Non-pigmented ciliary epithelial cell (primary cell): ENCODE data around the gene NDUFB10.

ENCODE experiments used
- DNase-seq: peaks from one replicate; pipeline ENCODE4 v3.0.0-alpha.2; 2010; ENCODE audit warnings: low read depth

NDUFB10 gene

DNA sequence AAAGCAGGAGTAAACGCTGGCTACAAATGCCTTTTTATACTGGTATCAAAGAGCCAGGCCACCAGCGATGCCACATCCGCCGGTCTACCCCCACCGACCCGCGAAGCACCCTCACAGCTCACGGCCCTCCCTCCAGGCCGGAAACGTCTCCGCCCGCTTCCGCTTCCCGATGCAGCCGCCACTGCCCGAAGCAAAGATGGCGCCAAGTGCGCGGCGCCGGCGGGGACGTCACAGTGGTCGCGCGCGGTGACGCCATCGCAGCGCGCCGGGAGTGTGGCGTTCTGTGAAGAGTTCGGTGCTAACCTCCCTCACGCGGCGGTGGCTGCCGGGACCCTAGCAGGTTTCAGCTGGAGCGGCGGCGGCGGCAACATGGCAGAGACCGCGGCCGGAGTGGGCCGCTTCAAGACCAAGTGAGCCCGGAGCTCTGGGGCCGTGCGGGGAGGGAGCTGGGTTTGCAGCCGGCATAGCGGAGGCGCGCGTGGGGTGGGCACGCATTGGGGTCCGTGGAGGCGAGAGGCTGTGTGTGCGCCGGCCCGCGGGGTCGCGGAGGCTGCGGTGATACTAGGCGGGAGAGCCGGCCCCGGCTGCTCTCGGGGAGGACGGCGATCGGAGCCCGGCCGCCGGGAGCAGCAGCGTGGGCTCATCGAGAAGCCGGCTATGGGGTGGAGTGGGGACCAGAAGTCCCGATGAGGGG is 12.6 kb downstream of the NDUFB10 start, which contains the start of gene TBL3:
Gene TBL3 (plus strand): TSS at position 258 of the 694 bp plus-strand sequence. CDS start 112 bp downstream, at position 370.
- peak; percentile 62 for DNase-seq

DNA sequence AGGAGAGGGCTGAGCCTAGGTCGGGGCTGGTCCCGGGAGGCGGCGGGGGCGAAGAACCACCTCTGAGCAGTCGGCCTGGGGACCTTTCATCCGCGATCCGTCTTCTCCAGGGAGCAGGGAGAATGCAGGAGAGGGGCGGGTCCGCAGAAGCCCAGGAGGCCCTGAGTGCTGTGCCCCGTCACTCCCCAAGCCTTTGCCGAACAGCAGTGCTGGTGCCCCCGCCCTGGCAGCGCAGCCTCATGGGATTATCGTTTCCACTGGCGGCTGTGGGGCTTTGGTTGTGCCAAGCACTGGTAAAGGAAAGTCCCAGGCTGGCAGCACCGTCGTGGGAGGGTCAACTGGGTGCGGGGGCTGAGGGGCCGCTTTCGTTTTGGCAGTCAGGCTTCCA is 13.1 kb downstream of the NDUFB10 start:
- DNase-seq: no peak

DNA sequence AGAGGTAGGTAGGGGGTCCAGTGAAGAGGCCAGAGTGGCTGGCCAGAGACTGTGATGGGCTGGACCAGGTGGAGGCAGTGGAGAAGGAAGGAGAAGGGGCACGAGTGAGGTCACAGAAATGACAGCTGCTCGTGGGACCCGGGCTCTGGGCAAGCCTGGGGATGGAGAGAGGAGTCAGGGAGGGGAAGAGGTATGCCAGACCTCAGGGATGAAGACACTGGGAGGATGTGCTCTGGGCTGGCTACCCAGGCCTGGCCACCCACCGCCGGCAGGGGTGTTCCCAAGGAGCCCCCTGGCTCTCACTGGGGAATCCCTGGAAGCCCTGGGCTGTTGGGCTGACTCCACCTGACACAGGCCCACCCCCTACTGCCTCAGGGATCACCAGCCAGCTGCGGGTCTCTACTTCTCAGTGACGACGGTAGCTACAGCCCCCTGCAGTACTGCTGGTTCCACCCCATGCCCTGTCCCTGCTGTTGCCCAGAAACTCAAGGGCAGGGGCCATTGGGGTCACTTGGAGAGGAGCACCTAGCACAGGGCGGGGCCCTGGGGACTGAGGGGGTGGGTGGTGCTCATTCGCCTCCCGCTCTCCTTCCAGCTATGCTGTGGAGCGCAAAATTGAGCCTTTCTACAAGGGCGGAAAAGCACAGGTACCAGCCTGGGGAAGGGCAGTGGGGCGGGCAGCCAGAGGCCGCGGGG is 14.3 kb downstream of the NDUFB10 start:
- no peak for DNase-seq

DNA sequence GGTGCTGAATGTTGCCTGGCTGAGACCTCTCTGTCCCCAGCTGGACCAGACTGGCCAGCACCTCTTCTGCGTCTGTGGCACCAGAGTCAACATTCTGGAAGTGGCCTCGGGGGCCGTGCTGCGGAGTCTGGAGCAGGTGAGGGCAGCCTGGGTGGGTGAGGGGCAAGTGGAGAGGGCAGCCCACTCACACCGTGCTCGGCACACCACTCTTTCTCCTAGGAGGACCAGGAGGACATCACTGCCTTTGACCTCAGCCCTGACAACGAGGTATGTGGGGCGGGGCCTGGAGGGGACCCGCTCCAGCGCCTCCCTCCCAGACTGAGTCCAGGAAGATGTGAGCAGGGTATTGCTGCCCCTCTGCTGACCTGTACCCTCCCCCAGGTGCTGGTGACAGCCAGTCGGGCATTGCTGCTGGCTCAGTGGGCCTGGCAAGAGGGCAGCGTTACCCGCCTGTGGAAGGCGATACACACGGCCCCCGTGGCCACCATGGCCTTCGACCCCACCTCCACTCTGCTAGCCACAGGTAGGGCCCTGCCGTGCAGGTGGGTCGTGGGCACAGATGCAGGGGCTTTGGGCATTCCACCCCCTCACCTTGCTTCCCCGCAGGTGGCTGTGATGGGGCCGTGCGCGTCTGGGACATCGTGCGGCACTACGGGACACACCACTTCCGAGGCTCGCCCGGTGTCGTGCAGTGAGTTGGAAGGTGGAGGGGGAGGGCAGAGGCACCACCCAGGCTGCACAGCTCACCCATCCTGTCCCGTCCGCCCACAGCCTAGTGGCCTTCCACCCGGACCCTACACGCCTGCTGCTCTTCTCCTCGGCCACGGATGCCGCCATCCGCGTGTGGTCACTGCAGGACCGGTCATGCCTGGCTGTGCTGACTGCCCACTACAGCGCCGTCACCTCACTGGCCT is 15.1 kb downstream of the NDUFB10 start:
- no peak for DNase-seq

DNA sequence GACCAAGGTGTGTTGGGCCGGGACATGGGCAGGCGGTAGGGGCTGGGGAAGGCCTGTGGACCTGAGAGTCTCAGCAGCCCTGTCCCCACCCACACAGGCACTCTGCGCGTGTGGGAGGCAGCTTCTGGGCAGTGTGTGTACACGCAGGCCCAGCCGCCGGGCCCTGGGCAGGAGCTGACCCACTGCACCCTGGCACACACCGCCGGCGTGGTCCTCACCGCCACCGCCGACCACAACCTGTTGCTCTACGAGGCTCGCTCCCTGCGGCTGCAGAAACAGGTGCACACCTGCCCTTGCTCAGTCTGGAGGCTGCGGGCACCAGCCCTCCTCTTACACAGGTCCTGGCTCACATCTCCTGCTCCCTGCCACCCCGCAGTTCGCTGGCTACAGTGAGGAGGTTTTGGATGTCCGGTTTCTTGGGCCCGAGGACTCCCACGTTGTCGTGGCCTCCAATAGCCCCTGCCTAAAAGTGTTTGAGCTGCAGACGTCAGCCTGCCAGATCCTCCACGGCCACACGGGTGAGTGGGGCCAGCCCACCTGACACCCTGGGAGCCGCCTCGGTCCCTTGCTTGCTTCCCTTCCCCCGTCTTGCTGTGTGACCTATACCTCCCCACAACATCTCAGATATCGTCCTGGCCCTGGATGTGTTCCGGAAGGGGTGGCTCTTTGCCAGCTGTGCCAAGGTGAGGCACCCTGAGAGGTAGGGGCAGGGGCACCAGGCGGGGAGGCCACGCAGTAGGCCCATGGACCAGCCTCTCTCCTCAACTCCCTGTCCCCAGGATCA is 16.3 kb downstream of the NDUFB10 start:
- no peak for DNase-seq

DNA sequence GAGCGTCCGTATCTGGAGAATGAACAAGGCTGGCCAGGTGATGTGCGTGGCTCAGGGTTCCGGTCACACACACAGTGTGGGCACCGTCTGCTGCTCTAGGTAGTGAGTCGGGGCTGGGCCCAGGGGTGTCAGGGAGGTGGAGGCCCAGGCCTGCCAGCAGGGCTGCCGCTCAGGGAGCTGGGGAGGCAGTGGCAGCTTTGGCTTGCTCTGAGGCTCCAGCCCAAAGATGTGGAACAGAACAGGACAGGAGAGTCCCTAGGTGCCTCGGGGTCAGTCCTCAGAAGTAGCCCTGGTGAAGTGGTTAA is 16.8 kb downstream of the NDUFB10 start:
- DNase-seq: no peak

DNA sequence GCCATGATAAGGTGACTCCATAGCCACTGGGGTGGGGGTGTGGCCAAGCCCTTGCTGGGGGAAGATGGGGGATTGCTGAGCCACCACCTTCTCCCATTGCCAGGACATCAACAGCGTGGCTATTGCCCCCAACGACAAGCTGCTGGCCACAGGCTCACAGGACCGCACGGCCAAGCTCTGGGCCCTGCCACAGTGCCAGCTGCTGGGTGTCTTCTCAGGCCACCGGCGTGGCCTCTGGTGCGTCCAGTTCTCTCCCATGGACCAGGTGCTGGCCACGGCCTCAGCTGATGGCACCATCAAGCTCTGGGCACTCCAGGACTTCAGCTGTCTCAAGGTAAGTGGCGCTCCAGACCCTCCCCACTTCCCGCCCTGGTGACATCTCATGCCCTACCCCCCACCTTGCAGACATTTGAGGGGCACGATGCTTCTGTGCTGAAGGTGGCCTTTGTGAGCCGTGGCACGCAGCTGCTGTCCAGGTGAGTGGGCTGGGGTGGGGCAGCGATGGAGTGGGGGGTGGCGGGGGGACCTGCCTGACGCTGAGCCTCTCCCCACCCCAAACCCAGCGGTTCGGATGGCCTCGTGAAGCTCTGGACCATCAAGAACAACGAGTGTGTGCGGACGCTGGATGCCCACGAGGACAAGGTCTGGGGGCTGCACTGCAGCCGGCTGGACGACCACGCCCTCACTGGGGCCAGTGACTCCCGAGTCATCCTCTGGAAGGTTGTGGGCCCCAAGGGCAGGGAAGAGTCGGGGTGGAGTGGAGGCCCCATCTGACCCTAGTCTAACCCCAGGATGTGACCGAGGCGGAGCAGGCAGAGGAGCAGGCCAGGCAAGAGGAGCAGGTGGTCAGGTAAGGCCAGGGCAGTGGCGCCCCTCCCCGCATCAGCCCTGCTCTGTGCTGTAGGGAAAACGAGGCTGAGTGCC is 17.9 kb downstream of the NDUFB10 start:
- no peak for DNase-seq

DNA sequence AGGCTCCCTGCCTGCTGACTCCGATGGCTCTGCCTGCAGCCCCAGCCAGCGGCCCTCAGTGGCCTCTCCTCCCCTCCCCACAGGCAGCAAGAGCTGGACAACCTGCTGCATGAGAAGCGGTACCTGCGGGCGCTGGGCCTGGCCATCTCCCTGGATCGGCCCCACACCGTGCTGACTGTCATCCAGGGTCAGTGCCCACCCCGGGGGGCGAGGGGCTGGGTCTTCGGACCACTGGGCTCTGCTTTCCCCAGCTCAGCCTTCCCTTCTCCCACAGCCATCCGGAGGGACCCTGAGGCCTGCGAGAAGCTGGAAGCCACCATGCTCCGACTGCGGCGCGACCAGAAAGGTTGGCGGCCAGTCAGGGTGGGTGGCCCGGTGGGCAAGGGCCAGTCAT is 18.5 kb downstream of the NDUFB10 start:
- no peak for DNase-seq

DNA sequence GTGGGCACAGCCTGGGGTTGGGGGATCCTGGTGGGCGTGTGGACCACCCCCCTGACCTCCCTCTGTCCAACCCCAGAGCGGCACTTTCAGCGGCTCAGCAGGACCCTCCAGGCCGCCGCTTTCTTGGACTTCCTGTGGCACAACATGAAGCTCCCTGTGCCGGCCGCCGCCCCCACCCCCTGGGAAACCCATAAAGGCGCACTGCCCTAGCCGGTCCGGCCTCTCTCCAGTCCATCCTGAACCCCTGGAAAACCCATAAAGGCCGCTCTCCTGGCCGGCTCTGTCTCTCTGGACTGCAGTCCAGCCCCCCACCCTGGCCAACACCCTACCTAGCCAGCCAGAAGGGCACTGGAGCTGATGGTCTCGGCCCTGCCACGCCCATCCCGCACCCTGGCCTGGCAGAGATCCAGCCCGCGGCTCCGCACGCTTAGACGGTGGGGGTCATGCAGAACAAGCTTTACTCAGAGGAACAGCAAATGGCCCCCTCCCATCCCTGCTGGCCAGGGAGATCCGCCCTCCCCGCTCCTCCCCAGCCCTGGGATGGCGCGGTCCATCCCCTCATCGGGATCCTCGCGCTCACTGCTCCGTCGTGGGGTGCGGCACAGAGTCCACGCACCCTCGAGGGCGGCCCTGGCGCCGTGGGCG is 19.3 kb downstream of the NDUFB10 start:
- no peak for DNase-seq

DNA sequence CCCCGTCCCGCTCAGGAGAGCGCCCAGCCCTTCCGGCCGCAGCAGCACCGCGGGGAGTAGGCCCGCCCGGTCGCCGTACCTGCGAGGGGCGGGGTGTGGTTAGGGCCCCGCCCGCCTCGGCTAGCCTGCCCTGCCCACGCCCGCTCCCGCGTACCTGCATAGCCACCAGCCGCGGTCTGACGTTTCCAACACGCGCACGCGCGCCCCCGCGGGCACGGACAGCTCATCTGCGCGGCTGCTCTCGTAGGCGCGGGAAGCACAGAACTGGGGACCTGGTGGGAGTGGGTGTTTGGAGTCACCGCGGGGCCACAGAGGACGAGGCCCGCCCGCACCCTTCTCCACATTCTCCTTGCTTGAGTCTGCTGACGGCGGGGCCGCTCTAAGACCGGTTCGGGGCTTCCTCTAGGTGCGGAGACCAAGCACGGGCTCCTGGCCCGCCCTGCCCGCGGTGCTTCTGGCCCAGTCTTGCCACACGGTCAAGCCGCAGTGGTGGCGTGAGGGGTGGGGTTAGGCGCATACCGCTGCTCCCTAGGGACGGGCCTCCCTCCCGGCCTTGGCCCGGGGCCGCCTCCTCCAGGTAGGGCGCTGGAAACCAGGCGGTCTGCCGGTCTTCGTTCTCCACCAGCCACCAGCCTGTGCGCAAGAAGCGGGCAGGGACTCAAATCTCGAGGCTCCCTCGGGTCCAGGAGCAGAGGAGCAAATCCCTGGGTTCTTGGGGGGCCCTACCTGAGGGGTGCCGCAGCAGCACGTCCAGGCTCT is 20.1 kb downstream of the NDUFB10 start:
- DNase-seq: no peak

DNA sequence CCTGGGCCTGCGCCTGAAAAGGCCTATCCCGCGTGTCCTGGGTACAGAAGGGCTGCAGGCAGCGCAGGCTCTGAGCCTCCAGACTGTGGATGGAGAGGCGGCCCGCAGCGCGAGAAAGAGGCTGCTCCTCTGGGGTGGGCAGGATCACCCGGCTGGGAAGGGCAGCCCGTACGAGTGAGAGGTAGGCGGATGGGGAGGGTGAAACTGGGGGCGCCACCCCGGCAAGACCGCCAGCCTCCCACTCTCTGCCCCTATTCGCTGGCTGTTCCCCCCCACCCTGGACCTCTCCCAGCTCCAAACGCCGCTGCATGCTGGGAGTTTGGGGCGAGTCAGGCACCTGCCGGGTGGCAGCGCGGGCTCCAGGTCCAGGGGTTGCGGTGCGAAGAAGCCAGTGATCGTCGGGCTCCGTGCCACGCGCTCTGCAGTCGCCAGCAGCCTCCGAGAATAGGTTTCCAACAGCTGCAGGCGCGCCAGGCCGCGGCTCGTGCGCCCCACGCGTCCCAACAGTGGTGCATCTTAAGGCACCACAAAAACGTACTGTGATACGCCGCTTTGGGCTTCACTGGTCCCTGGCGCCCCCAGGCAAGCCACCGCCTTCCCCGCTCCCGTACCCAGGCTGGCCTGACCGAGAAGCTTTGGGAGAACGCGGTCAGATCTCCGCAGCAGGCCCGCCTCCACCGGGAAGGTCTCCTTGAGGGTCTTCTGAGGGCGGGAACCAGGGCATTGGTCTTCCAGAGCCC is 20.9 kb downstream of the NDUFB10 start:
- DNase-seq: no peak

DNA sequence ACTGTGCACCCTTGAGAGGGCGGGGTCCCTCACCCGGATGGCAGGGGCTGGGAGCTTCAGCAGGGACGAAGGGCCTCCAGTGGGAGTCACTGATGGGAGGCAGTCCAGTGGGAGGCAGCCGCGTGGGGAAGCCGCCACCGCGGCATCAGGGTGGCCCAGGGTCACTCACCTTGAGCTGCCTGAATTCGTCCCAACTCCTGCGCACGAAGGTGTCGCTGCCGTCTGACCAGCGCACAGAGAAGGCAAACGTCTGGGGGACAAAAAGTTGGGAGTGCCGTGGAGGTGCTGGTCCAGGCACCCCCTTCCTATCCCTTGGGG is 21.4 kb downstream of the NDUFB10 start:
- no peak for DNase-seq

DNA sequence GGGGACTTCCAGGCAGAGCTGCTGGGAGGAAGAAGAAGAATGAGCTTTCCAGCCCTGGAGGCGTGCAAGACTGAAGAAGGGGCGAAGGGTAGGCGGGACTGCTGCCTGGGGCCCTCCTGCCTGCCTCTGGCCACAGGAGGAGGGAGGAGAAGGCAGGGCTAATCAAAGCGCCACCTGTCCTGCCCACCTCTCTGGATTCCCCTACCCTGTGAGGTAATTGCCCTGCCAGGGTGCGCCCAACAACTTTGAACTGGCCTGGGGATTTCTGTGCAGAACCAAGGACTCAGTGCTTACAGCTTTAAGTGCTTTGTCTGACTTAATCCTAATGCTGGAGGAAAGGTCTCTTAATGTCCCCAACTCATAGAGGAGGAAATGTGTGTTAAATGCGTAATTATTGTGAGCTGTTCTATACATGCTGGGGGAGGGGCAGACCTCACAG is 22.1 kb downstream of the NDUFB10 start, which contains the start of gene NOXO1:
Gene NOXO1 (minus strand): TSS at position 72 of the 439 bp plus-strand sequence. CDS start 290 bp downstream, outside the sequence.
- no peak for DNase-seq

DNA sequence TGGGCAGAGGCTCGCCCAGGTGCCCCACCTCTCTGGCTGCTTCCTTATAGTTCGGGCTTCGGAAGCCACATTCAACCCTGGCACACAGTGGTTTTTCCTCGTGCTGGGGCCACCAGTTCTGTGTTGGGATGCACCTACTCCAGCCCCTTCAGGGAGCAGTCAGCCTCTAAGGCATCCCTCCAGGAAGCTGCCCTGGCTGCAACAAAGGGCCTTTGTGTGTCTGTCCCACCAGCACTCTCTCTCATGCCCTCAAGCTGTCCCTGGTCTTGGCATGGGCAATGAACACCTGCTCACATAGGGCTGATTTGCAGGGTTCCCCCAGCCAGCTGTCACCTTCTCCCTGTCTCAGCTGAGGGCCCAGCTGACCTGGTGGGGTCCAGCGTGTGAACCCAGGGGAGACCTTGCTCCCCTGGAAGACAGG is 22.7 kb downstream of the NDUFB10 start:
- no peak for DNase-seq

DNA sequence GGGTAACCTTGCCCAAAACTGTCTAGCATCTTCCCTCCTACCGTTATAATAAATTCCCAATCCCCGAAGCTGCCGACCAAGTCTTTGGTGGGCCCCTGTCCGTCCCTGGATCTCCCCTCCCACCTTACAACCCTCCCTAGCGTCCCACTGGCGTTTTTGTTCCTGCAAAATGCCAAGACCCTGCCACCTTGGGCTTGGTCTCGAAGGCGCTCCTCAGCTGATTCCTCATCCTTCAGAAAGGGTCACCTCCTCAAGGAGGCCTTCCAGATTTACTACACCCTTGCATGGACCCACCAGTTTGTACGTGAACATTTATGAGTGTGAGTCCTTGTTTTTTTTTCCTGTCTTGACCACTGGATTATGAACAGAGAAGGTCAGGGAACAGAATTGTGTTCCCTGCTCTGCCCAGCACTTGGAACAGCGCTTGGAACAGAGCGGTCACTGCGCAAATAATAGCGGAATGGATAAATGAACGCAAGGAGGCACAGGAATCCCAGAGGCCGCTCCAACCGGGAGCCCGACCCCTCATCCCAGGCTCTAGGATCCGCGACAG is 23.7 kb downstream of the NDUFB10 start:
- DNase-seq: no peak

DNA sequence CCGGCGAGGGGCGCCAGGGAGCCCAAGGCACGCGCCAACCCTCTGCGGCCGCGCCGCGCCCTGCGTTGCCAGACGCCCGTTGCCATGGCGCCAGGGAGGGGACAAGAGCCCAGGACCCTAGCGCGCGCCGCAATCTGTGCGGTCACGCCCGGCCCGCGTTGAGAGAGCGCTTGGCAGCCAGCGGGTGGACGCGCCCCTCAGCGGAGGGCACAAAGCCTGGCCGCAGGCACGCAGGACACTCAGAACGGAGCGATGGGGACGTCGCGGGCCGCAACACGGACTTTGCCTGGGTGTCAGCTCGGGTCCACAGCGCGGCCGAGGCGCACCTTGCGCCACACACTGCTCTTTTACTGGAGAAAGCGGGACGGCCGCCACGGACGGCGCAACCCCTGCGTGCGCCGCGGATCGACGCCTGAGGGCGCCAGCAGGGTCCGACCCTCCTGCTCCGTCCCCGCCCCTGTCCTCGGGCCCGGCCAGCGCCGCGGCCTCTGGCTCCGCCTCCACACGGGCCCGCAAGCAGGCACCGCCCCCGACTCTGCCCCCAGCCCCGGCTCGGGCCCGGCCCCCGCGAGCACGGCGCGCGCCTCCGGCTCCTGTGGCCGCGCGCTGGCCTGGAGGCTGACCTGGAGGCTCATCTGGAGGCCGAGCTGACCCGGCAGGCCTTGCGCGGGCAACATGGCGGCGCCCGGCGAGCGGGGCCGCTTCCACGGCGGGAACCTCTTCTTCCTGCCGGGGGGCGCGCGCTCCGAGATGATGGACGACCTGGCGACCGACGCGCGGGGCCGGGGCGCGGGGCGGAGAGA is 24.4 kb downstream of the NDUFB10 start, which contains the start of gene GFER:
Gene GFER (plus strand): TSS at position 650 of the 803 bp plus-strand sequence. CDS start 26 bp downstream, at position 676.
- DNase-seq: peak; percentile 37
